ENCODE data around the gene C5orf15. TPM values are rescaled to one million over a fixed set of nuclear protein-coding genes. Genes with fewer than 3 reads are reported as not detected.

Gene C5orf15
- total and polyA plus RNA-seq, 2 experiments from 2014 or later = 37.7 to 61.4 TPM

- Histone ChIP-seq H2AFZ (no peak overlapping the region), H3K27me3 (ENCODE audit: insufficient read depth) (no peaks in the 10 kb centered on the region), H3K4me1 (ENCODE audit: insufficient read depth) (peaks cover 12% of the 10 kb centered on the region; the same call in 1 of the 2 replicates), H3K9me2 (ENCODE audit: insufficient read depth) (no peaks in the 10 kb centered on the region), H3K36me3 (ENCODE audit: insufficient read depth) (peaks cover 44% of the 10 kb centered on the region), H3K27ac (ENCODE audit: low read depth) (no peak overlapping the region), H3K4me3 (no peak overlapping the region), H4K20me1 (replicated peaks; ENCODE audit: insufficient read depth) (peaks cover 19% of the 10 kb centered on the region), H3F3A (replicated peaks; ENCODE audit: low read depth) (no peaks in the 10 kb centered on the region; the same call in 1 of the 2 replicates), H3K79me2 (replicated peaks; ENCODE audit: insufficient read depth) (peaks cover 35% of the 10 kb centered on the region), H3K4me2 (no peak overlapping the region)
- ATAC-seq (no peak), DNase-seq (ENCODE audit: low spot score) (no peak)
- no peak for TF ChIP-seq ZNF114 (CRISPR knock-in tag; IDR thresholded peaks at IDR 0.05)
- no peak for TF ChIP-seq REST (IDR thresholded peaks at IDR 0.05; ENCODE audit: unreplicated experiment)
- no peak for TF ChIP-seq STAT1 (IDR thresholded peaks at IDR 0.05; ENCODE audit: unreplicated experiment)
- no peak for TF ChIP-seq ZNF331 (CRISPR knock-in tag; IDR thresholded peaks at IDR 0.05; ENCODE audit: low read depth)
- TF ChIP-seq ETS1 (IDR thresholded peaks at IDR 0.05) = no peak
- TF ChIP-seq POLR2AphosphoS5 (IDR thresholded peaks at IDR 0.05; ENCODE audit: low read depth) = no peak
- no peak for TF ChIP-seq ZNF462 (CRISPR knock-in tag; IDR thresholded peaks at IDR 0.05)
- no peak for TF ChIP-seq CTCF (conservative IDR thresholded peaks at IDR 0.05; ENCODE audit: low read depth in 2 of 2)
- TF ChIP-seq EZH2phosphoT487 (IDR thresholded peaks at IDR 0.05; ENCODE audit: unreplicated experiment) = no peak
- TF ChIP-seq EZH2 (IDR thresholded peaks at IDR 0.05; ENCODE audit: low read depth, unreplicated experiment) = no peak
- no peak for TF ChIP-seq CREB1 (CRISPR knock-in tag; IDR thresholded peaks at IDR 0.05; ENCODE audit: low read depth)
- TF ChIP-seq NANOG (IDR thresholded peaks at IDR 0.05; ENCODE audit: borderline replicate concordance) = no peak
- no peak for TF ChIP-seq JUNB (IDR thresholded peaks at IDR 0.05; ENCODE audit: unreplicated experiment)
- no peak overlapping the region for H3K4me3 Mint-ChIP-seq
- H3K36me3 Mint-ChIP-seq (ENCODE audit: low read depth) = peaks cover 83% of the 10 kb centered on the region
- peaks cover 6% of the 10 kb centered on the region; the same call in 2 of the 3 replicates for H3K4me1 Mint-ChIP-seq
- H3K9me3 Mint-ChIP-seq = no peaks in the 10 kb centered on the region
- H3K27ac Mint-ChIP-seq = no peak overlapping the region
- H3K27me3 Mint-ChIP-seq (ENCODE audit: insufficient read depth, low read depth, poor library complexity) = no peaks in the 10 kb centered on the region
Observed at GRCh38 chr5:133978943-133979342, 10.5 kb upstream of the C5orf15 start.
